Panc1 (cell line): Measurements from ENCODE around the gene EIF5AL1.

Experiments used
- CTCF ChIP-seq: fragments of 450-650 bp; IDR thresholded peaks from 2 replicates; pipeline ENCODE4 v1.5.1; 2017; ENCODE audit warnings: mild to moderate bottlenecking
- POLR2AphosphoS5 ChIP-seq: IDR thresholded peaks from 2 replicates; pipeline ENCODE4 v1.6.1; 2012; ENCODE audit warnings: mild to moderate bottlenecking, low read depth, low read length, moderate library complexity
- REST ChIP-seq, 2 experiments: IDR thresholded peaks; 2 replicates each; pipeline ENCODE4 v1.6.1; 2011 to 2012; ENCODE audit warnings: low read depth in 2 of 2, control low read depth in 1 of 2, low read length in 1 of 2, mild to moderate bottlenecking in 1 of 2, moderate library complexity in 1 of 2; ENCODE audit not compliant: insufficient read depth in 1 of 2

GRCh38 chr10:79465341-79465740 lies 47.0 kb upstream of the EIF5AL1 start:
- TF ChIP-seq CTCF = no peak
- TF ChIP-seq POLR2AphosphoS5 = no peak
- no peak for TF ChIP-seq REST (IDR thresholded peaks at IDR 0.05; ENCODE audit: insufficient read depth in 1 of 2, low read depth in 2 of 2, low read length in 1 of 2)
